G401.6 (cell line): ENCODE results near the gene PLK2.

ENCODE experiments used
- FAIRE-seq: peaks from 2 replicates; lab custom pipeline; 2012; peaks lifted over from hg19 to GRCh38; lab: Jason Lieb, UNC

The PLK2 gene

GRCh38 chr5:58450018-58450417 is 9.9 kb downstream of the PLK2 start:
- no peak for FAIRE-seq

- FAIRE-seq: no peak
Observed at GRCh38 chr5:58447226-58447625, 12.7 kb downstream of the PLK2 start.

- FAIRE-seq: no peak
Observed at GRCh38 chr5:58446024-58446423, 13.9 kb downstream of the PLK2 start.

GRCh38 chr5:58444805-58445204 is 15.1 kb downstream of the PLK2 start:
- FAIRE-seq: no peak

GRCh38 chr5:58440901-58441460 is 18.9 kb downstream of the PLK2 start:
- FAIRE-seq: no peak

- FAIRE-seq: no peak
Observed at GRCh38 chr5:58439094-58439644, 20.7 kb downstream of the PLK2 start.

- no peak for FAIRE-seq
Observed at GRCh38 chr5:58437661-58438060, 22.2 kb downstream of the PLK2 start.

GRCh38 chr5:58431832-58432231 is 28.1 kb downstream of the PLK2 start:
- no peak for FAIRE-seq

GRCh38 chr5:58412932-58413331 is 47.0 kb downstream of the PLK2 start:
- no peak for FAIRE-seq

GRCh38 chr5:58412081-58412480 is 47.8 kb downstream of the PLK2 start:
- FAIRE-seq: no peak

- FAIRE-seq: no peak
Observed at GRCh38 chr5:58411372-58411771, 48.5 kb downstream of the PLK2 start.

GRCh38 chr5:58410441-58410840 is 49.4 kb downstream of the PLK2 start:
- no peak for FAIRE-seq

- no peak for FAIRE-seq
Observed at GRCh38 chr5:58407042-58407719, 52.7 kb downstream of the PLK2 start.

- no peak for FAIRE-seq
Observed at GRCh38 chr5:58406394-58406793, 53.5 kb downstream of the PLK2 start.

- no peak for FAIRE-seq
Observed at GRCh38 chr5:58405175-58405574, 54.7 kb downstream of the PLK2 start.

- FAIRE-seq: no peak
Observed at GRCh38 chr5:58404734-58405133, 55.2 kb downstream of the PLK2 start.
